ENCODE measurements around the gene UBE2O.

DNA sequence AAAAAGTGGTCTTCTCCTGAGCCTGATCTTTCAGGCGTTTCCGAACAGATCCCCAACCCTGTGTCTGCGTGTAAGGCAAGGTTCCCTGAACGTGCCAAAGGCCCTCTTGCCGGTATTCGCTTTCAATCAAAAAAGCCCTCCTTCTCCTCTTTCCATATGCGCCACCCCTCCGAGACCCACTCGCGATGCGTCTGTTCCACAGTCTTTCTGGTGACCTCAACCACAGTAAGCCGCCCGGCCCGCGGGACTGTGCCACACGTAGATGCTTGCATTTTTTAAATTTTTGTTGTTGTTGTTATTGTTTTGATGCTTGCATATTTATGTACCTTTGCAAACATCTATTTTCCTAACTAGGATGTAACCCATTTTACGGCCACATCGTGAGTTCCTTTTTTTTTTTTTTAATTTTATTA lies 98.6 kb downstream of the UBE2O start:
- TF ChIP-seq, protein P1, sequence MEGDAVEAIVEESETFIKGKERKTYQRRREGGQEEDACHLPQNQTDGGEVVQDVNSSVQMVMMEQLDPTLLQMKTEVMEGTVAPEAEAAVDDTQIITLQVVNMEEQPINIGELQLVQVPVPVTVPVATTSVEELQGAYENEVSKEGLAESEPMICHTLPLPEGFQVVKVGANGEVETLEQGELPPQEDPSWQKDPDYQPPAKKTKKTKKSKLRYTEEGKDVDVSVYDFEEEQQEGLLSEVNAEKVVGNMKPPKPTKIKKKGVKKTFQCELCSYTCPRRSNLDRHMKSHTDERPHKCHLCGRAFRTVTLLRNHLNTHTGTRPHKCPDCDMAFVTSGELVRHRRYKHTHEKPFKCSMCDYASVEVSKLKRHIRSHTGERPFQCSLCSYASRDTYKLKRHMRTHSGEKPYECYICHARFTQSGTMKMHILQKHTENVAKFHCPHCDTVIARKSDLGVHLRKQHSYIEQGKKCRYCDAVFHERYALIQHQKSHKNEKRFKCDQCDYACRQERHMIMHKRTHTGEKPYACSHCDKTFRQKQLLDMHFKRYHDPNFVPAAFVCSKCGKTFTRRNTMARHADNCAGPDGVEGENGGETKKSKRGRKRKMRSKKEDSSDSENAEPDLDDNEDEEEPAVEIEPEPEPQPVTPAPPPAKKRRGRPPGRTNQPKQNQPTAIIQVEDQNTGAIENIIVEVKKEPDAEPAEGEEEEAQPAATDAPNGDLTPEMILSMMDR (IDR thresholded peaks at IDR 0.05; ENCODE audit: extremely low read depth in 1 of 2, insufficient read depth in 1 of 2, low read depth in 1 of 2, low read length in 2 of 2), result no peak
- no peak for TF ChIP-seq POLR2AphosphoS5 (IDR thresholded peaks at IDR 0.05; ENCODE audit: insufficient read depth, low read depth, low read length)
- no peak for TF ChIP-seq EZH2 (IDR thresholded peaks at IDR 0.05; ENCODE audit: borderline replicate concordance, low read depth, low read length, severe bottlenecking)
- TF ChIP-seq JUN (IDR thresholded peaks at IDR 0.05; ENCODE audit: borderline replicate concordance, insufficient read depth, insufficient read length, low read depth), result no peak
- TF ChIP-seq MYC (IDR thresholded peaks at IDR 0.05; ENCODE audit: low read depth, low read length), result no peak
- TF ChIP-seq POLR2A (IDR thresholded peaks at IDR 0.05; ENCODE audit: low read depth, low read length), result no peak
- no peak for TF ChIP-seq GATA2 (IDR thresholded peaks at IDR 0.05; ENCODE audit: insufficient read depth, insufficient read length, low read depth, low read length)
